NCI-H1105 treated with DMSO at 0.1 percent for 48 hours (cell line): ENCODE data around the gene TTL.
"Not testable (repeated sequence)": the region's sequence is repeated elsewhere in the genome, so short reads cannot be mapped to it uniquely, and the experiment has no call there.

Experiments used
- DNase-seq: peaks from one replicate; lab custom pipeline; 2025; lab: John Stamatoyannopoulos, UW

Gene TTL

DNA sequence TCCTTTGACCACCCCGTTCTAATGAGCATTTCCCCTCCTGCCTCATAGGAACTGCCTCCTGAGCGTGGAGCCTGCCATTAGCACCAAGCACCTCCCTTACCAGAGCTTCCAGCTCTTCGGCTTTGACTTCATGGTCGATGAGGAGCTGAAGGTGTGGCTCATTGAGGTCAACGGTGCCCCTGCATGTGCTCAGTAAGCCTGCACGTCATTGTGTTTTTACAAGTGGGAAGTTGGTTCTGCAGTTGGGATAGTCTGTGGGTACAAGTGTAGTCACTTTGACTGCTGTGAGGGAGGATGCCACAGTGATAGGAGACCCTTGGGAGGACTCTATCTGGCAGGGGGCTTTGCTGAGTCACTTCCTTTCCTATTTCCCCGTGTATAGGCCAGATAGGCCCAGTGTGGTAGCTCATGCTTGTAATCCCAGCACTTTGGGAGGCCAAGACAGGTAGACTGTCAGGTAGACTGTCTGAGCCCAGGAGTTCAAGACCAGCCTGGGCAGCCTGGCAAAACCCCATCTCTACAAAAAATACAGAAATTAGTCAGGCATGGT is 38.4 kb downstream of the TTL start:
- DNase-seq, result no peak

DNA sequence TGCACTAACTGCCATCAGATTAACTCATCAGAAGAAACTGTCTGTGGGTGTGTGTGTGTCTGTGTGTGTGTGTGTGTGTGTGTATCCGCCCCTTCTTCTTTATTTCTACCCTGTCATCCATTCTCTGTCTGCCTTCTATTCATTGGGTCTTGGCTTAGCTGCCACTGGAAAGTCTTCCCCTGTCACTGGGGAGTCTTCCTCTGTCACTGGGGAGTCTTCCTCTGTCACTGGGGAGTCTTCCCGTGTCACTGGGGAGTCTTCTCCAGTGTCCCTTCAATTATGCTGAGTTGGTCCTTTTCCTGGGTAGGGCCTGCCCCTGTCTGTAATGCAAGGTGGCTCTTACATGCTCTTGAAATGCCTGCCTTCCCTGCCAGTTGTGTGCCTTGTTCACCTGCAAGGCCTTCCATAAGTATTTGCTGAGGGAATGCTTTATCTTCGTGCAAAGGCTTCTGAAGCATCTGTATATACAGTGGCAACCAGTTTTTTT is 41.4 kb downstream of the TTL start:
- no peak for DNase-seq

DNA sequence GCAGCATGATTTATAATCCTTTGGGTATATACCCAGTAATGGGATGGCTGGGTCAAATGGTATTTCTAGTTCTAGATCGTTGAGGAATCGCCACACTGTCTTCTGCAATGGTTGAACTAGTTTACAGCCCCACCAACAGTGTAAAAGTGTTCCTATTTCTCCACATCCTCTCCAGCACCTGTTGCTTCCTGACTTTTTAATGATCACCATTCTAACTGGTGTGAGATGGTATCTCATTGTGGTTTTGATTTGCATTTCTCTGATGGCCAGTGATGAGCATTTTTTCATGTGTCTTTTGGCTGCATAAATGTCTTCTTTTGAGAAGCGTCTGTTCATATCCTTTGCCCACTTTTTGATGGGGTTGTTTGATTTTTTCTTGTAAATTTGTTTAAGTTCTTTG is 42.3 kb downstream of the TTL start:
- DNase-seq, result not testable (repeated sequence)

DNA sequence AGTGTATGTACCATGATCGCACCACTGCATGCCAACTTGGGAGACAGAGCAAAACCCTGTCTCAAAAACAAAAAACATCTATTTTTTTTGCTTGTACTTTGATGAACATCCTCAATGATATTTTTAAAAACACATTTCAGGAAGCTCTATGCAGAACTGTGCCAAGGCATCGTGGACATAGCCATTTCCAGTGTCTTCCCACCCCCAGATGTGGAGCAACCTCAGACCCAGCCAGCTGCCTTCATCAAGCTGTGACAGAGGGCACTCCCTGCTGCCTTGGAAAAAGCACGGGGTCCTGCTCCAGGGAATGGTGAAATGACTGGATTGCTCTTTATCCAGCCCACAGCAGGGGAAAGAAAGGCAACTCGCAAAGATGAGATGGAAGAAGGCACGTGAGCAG is 46.6 kb downstream of the TTL start:
- no peak for DNase-seq

DNA sequence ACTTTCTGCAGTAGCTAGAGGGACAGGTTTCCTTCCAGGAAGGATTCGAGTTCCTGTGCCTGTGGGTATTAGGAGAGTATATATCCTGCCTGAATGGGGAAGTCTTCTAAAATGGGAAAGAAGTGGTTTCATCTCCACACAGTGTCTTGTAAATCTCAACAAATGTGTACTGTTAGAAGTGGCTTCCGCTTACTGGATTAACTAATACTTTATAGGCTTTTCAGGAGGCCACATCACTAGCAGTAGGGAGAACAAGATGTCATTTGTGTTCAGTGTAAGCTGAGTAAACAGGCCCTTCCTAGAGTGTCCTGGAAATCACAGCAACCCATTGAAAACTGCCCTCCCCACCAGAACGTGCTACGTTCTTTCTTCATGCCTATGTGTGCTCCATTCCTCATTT is 47.8 kb downstream of the TTL start:
- DNase-seq, result no peak

DNA sequence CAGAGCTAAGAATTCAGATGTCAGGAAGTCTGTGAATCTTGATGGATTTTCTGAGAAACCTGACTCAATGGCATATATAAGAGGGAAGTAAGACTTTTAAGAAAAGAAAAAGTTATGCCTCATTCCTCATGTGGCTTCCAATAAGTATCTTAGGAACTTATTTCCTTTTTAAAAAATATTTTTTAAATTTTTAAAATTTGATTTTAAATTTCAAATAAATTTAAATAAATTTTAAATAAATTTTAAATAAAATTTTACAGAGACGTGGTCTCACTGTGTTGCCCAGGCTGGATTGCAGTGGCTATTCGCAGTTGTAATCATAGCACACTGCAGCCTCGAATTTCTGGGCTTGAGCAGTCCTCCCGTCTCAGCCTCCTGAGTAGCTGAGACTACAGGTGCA is 48.8 kb downstream of the TTL start:
- DNase-seq, result no peak

DNA sequence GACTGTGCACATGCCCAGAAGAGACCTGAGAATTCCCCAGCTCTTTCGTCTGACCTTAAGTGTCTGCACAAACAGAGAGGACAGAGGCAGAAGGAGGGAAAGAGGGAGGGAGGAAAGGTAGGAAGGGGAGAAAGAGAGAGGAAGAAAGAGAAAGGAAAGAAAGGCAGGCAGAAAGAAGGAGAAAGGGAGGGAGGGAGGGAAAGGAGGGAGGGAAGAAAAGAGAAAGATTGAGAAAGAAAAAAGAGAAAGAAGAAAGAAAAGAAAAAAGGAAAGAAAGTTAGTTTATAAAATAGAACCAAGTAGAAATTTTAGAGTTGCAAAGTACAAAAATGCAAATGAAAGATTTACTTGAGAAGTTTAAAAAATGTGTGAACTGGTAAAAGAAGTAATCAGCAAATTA is 52.9 kb downstream of the TTL start:
- no peak for DNase-seq

DNA sequence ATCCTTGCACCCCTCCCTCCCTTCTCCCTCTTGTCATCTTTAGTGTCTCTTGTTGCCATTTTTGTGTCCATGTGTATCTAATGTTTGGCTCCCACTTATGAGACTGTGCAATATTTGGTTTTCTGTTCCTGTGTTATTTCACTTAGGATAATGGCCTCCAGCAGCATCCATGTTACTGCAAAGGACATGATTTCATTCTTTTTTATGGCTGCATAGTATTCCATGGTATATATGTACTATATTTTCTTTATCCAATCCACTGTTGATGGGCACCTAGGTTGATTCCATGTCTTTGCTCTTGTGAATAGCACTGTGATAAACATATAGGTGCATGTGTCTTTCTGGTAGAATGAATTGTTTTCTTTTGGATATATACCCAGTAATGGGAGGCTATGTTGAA is 54.7 kb downstream of the TTL start:
- not testable (repeated sequence) for DNase-seq

DNA sequence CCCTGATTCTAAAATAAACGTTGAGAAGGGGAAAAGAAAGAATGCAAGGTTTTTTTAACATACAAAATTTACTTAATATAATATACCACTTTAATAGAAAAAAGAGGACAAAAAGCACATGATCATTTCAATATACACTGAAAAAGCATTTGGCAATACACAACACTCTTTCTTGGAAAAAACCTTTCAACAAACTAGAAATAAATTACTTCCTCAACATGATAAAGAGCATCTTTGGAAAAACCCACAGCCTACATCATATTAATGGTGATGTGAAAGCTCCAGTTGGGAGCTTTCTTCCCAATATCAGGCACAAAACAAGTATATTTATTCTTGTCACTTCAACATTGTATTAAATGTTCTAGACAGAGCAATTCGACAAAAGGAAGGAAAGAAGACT is 57.4 kb downstream of the TTL start:
- no peak for DNase-seq

DNA sequence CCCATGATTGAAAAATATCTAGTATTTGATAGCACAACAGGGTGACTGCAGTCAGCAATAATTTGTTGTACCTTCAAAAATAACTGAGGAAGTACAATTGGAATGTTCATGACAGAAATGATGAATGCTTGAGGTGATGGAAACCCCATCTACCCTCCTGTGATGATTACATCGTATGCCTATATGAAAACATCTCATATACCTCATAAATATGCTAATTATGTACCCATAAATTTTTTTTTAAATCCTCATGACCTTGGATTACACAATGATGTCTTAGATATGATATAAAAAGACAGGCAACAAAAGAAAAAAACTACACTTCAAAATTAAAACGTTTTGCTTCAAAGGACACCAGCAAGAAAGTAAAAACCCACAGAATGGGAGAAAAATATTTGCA is 59.0 kb downstream of the TTL start:
- DNase-seq, result no peak

DNA sequence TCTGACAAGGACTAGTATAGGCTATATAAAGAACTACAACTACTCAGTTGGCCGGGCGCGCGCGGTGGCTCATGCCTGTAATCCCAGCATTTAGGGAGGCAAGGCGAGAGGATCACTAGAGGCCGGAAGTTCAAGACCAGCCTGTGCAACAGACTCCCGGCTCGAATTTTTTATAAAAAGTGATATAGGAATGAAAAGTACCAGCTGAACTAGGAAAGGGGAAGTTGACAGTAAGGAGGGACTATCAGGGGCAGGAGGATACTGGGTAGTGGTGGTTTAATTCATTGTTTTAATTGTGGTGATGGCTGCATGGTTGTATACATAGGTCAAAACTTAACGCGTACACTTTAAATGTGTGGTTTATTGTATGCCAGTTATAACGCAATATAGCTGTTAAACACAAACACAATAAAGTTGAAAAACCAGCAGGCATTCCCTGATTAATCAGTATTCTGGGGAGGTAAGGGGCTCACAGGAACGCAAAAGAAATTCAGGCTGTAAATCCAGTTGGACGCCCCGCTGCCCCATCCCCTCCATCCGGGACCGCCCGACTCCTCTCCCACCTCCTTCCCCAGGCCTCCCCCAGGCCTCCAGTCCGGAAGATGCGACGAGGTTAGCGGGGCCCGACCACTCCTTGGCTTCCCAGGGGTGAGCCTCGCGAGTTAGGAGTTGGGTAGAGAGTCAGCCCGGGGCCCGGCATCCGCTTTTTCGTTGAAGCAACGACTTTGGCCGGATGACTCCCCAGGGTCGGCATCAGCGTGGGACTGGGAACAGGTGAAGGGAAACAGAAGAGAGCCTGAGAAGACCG is 59.6 kb downstream of the TTL start:
- DNase-seq, result no peak

DNA sequence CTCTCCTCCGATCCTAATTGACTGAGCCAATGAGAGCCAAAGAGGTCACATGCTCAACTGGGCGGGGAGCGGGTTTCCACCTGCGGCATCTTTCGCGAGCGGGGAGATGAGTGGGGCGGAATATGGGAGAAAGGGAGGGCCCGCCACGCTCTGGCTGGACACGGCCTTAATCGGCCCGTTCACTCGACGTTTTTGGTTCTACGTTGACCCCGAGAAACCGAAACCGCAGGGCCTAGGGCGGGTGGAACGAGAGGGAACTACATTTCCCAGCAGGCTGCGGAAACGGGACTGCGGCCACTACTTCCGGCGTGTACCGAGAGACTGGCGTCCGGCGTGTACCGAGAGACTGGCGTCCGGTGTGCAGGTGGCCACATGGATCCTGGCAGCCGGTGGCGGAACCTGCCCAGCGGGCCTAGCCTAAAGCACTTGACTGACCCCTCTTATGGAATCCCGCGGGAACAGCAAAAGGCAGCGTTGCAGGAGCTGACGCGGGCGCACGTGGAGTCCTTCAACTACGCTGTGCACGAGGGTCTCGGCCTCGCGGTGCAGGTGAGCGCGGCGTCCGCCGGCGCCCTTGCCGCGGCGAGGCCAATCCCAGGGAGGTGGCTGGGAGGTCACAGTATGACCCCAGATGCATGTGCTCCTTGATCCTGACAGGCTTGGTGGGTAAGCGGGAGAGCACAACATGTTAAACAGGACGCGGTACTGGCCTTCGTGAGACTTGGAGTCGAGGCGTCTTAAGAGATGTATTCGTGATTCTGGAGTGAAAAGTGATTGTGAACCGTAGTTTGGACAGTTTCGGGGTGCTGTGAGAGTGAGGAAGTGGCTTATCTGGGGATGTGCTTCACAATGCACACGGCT is 60.4 kb downstream of the TTL start, which contains the start of gene POLR1B:
TSS of gene POLR1B (plus strand) at position 343 of the 861 bp plus-strand sequence. CDS start at position 373, 30 bp downstream.
- DNase-seq, result peak; percentile 82

DNA sequence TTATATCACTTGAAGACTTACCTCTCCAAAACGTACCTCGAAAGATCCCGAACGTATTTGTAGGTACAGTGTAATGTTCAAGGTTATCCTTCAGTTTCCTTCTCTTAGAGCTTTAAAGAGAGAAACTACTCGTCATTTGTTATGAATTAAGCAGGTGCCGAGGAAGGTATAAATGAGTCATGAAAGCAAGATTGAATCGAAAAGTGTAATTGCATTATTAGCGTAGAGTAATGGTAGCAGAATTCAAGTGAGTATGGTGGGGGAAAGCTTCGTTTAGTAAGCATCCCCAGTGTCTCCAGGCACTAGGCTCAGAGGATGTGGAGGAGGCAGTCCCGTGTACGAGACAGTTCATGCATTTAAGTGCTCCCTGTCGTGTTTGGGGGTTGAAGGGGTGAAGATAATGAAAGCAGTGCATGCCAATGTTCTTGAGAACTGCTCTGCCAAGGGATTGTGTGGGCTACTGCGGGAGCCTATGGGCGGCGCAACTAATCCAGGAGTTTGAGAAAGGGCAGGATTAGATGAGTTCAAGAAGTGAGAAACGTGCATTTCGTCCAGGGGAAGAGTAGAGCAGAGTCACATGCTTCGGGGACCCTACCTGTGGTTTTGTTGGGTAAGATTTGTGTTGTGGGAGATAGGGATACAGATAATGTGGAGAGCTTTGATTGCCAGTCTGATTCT is 61.2 kb downstream of the TTL start:
- DNase-seq, result no peak

DNA sequence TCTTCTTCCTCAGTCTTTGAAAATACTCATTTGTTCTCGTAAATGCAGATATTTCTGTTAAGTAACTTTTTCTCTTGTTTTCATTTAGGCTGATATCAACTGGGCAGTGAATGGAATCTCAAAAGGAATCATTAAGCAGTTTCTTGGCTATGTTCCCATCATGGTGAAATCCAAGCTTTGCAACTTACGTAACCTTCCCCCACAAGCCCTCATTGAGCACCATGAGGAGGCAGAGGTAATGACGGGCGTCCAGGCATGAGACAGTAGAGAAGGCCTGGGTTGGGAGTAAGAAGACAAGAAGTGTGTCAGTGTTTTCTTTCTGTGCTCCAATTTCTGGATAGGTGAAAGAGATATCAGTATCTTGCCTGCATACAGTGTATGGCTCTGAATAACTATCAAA is 65.4 kb downstream of the TTL start:
- no peak for DNase-seq

DNA sequence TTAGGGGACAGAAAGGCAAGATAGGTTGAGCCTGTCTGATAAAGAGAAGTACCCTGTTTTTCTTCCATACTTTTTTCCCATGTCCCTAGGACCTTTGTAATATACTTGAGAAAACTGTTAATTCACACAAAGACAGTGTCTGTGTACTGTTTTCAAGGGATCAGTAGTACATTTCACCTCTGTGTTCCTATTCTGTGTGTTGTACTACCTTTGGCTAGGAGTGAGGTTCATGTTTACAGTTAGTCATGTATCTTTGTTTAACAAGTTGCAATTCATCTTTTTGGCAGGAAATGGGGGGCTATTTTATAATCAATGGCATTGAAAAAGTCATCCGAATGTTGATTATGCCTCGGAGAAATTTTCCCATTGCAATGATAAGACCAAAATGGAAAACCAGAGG is 67.0 kb downstream of the TTL start:
- DNase-seq, result no peak

DNA sequence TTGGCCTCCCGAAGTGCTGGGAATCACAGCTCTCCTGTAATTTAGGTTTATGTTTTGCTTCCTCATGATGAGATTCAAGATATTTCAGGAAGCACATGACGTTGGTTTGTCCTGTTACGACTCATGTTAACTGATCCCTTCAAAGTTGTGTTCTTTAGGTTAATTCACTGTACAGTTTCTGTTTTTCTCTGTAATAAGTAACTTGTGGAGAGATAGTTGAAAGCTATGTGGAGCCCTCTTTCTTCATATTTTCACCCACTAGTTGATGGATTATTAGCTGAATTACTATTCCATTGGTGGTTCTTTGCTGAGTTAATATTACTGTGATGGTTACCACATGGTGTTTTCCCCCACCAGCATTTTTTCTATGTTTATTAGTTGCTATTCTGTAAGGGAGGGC is 84.1 kb downstream of the TTL start:
- no peak for DNase-seq

DNA sequence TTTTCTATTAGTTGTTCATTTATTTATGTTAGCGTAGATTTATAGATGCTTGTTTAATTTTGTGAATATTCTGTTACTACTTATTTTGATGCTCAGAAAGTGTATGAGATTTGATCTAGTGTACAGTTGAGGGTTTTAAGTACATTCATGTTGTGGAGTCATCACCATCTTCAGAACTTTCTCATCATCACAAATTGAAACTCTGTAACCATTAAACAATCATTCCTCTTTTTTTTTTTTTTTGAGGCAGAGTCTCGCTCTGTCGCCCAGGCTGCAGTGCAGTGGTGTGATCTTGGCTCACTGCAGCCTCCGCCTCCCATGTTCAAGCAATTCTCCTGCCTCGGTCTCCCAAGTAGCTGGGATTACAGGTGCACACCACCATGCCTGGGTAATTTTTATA is 84.6 kb downstream of the TTL start:
- DNase-seq, result not testable (repeated sequence)

DNA sequence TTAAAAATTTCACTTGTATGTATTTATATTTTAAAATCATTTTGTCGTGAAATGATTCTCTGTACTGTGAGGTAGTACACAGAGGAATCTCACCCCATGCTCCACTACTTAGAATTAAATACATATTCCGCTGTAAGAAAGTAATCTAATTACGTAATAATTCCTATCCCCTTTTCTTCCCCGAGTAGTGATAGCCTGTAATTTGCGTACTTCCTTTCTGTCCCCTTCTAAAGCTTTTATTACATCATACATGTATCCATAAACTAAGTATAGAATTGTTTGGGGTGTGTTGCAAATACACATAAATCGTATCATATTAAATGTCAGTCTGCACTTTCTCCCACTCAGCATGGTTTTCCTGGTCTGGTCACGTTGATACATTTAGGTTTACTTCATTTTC is 90.0 kb downstream of the TTL start:
- DNase-seq, result no peak

DNA sequence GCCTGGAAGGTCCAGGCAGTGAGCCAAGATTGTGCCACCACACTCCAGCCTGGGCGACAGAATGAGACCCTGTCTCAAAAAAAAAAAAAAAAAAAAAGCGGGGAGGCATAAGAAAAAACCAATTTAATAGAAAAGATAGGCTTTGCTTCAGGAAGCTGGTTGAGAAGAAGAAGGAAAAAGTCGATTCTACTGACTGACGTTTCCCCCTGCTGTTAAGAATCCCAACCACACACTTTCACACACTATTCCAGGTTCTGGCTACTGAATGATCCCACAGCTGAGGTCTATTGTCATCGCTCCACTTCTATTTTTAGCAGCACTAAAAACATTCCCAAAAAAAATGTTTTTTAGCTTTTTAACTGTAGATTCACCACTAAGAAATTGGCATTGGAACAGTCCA is 95.8 kb downstream of the TTL start:
- DNase-seq, result no peak

DNA sequence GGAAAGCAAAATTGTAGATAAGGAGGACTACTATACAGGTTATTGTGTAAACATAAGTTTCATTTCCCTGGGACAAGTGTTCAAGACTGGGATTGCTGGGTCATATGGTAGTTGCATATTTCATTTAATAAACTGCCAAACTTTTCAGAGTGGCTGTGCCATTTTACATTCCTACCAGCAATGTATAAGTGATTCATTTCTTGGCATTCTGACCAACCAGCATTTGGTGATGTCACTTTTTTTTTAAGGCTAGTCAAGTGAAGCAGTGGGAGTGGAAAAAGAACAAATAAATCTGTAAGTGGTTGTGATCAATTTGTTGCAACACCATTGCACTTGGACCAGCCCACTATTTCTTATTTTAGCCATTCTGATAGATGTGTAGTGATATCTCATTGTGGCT is 97.3 kb downstream of the TTL start:
- DNase-seq, result no peak

DNA sequence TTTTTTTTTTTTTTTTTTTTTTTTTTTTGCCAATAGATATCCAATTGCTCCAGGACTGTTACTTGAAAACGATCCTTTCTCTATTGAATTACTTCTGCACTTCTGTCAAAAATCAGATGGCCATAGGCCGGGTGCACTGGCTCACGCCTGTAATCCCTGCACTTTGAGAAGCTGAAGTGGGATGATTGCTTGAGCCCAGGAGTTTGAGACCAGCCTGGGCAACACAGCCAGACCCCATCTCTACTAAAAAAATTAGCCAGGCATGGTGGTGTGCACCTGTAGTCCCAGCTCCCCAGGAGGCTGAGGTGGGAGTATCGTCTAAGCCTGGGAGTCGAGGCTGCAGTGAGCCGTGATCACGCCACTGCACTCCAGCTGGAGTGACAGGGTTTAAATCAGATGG is 98.1 kb downstream of the TTL start:
- no peak for DNase-seq

DNA sequence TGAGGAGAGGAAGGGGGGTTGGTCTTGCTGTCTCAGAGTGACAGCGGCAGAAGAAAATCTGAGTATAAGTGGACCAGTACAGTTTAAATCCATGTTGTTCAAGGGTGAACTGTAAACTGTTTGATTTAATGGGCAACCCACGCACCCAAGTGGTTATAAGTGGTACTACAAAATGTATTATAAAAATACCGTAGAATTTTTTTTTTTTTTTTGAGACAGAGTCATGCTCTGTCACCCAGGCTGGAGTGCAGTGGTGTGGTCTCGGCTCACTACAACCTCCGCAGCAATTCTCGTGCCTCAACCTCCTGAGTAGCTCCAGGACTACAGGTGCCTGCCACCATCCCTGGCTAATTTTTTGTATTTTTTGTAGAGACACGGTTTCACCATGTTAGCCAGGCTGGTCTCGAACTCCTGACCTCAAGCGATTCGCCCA is 100.4 kb downstream of the TTL start:
- peak; percentile 73 for DNase-seq
